Measurements from ENCODE around the gene ACTR2.

ACTR2 gene

DNA sequence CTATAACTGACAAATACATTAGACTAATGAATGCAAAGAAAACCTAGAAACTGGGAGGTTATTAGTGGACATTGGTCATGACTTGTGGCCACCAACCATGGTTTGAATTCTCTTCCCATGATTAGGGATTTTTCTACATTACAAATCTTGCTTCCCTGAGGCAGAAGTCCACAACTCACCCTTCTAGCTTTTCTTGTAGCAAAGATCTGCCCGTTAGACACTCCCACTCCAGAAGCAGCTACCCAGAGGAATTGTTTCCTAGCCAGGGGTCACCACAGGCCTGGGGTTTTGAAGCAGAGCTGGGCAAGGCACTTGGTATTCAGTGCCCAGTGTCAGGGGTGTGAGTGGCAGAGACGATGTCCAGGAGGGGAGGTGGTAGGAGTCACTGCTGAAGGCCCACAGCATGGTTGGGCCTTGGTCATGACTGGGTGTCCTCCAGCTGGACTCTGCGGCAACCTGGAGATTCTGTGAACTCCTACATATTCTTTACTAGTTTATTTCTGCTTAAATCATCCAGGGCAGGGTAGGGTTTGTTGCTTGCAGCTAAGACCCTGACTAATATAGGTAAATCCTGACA, 54.9 kb downstream of the ACTR2 start:
- no peak for DNase-seq

DNA sequence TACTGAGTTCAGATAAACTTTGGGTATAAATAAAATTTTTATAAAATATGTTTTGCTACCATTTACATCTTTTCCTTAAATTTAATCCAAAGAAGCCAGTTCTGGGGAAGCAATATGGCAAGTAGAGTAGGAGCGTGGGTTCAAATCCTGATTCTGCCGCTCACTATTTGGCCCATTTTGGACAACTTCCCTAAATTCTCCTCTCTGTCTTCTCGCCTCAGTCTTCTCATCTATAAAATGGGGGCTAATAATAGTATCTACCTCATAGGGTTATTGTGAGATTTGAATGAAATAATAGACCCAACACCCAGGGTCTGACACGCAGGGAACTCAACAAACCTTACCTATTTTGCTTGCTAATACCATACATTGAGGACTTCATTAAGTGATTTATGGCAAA, 59.7 kb downstream of the ACTR2 start:
- DNase-seq = no peak

DNA sequence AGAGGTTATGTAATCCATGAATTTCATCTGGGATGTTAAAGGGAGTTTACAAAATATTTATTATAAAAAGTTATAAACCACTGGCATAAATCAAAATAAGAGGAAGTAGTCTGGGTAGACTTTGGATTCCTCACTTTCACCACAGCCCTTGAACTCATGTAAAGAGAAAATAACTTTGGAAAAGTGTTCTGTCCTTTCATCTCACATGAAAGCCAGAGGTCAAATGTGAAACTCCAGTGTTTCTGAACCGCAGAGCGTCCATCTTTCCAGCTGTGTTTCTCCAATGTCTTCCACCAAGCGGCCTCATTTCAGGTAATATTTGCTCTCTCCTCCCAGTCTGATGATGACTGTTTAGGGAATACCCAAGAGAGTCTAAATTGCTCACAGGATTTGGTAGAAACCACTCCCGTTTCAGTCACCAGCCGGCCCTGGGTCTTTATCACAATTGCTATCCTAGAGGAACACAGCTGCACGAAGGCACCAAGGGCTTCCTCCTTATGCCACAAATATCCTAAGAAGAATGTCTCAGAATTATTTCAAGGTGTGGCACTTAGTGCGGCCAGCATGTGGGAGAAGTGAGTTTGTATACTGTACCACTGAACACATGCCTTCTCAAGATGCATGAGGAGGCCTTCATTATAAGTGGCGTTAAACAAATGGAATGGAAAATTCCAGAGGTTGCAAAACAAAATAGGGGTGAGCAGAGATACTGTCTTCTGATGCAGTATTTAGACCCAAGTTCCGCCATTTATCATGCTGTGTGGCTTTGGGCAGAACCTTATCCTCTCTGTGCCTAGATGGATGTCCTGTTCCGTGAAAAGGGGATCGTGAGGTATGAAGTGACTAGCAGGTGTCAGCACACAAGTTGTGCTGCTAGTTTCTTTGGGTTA, 63.8 kb downstream of the ACTR2 start:
- no peak for DNase-seq

DNA sequence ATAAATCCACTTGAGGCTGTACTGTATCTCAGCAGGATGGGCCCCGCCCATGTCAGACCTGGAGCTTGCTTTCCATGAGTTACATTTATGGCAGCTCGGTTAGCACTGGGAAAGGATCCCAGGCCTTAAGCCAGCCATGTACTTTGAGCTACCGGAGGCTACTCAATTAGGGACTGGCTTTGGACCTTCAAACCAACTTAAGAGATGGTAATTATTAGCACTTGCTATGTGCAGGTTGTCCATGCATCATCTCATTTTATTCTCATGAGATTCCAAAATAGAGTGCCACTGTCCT, 64.4 kb downstream of the ACTR2 start:
- DNase-seq = no peak

DNA sequence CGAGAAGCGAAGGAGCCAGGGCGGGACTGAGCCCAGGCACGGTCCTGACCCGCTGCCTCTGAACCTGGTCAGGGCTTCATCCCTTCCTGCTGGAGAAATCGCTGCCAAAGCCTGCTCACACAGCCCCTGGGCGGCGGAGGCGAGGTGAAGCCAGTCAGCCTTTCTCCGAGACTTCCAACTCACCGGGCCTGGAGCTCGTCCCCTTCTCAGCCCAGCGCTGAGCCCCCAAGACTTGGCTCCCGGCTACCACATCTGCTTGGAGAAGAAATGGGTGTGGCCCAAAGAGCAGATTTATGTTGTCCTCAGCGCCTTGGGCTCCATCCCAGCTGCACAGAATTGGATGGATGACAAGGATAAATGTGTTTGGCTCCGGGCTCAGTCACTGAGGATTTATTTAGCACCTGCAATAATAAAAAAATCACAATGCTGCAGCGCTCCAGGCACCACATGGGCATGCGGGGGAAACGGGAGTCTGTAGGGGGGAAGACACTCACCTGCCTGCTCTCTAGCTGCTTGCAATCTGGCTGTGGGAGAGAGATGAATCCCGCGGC, 64.9 kb downstream of the ACTR2 start:
- DNase-seq = no peak

DNA sequence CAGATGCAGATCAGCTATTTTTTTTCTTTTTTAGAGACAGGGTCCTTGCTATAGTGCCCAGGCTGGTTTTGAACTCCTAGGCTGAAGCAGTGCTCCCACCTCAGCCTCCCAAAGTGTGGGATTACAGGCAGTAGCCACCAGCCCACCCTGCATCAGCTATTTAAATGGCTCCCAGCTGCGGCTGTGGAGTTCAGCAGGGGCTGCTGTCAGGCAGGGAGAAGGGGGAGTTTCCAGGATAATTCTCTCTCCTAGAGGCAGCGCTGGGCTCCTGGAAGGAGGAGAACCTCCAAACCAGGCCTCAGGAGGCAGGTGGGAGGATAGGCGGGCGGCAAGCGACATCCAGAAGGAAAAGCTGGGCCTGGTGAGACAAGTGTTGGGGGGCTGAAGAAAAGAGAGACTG, 65.7 kb downstream of the ACTR2 start:
- DNase-seq = no peak

DNA sequence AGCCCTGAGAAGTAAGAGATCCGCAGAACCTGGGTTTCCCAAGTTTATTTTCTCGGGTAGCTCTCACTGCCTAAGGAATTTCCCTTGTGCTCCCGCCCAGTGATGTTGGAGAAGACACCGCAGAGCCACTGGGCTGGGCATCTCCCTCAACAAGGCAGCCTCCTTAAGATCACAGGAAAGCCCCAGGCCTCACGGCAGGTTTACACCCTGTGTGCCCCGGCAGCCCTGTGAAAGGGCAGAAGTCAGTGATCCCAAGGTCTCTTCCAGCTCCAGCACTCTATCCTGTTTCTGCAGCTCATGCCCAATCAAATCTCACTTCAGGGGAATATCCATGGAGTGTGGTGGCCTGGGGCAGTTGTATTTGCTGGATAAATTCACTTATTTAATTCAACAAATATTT, 66.5 kb downstream of the ACTR2 start:
- no peak for DNase-seq

DNA sequence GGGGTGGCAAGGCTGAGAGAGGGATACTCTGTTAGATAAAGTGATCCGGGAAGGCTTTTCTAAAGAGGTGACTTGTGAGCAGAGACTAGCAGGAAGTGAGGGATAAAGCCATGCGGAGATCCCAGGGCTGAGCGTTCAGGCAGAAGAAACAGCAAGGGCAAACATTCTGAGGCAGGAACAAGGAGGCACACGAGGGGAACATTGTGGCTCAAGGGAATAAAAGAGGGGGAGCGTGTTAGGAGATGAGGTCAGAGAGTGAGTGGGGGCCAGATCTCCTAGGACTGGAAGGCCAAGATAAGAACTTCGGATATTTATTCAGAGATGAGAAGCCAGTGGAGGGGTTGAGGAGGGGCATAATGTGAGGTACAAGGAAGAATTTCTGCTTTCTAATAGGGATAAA, 67.1 kb downstream of the ACTR2 start:
- no peak for DNase-seq

DNA sequence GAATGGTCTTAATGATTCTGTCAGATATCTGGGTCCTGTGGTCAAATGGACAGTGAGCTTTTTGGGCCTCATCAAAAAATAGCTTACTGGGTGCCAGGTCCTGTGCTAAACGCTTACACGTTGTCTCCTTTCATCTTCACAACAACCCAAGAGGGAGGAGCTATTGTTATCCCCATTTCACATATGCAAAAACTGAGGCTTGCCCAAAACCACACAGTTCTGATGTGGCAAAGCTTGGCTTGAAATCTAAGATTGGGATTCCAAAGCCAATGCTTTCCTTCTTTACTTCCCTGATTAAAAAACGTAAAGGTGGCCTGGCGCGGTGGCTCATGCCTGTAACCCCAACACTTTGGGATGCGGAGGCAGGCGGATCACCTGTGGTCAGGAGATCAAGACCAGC, 69.3 kb downstream of the ACTR2 start:
- no peak for DNase-seq

DNA sequence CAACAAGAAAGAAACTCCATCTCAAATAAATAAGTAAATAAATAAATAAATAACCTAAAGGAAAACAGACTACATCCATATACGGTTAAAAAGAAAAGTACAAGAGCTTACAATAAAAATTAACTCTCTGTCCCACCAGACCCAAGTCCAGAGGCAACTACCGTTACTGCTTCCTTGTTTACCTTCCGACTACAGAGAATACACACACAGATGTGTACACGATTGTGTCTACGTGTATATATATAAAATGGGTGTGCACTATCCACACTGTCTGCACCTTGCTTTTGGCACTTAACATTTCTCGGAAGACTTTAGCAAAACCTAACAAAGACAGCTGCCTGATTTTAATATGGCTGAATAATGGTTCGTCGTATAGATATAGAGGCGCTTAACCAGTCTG, 69.9 kb downstream of the ACTR2 start:
- DNase-seq = no peak

DNA sequence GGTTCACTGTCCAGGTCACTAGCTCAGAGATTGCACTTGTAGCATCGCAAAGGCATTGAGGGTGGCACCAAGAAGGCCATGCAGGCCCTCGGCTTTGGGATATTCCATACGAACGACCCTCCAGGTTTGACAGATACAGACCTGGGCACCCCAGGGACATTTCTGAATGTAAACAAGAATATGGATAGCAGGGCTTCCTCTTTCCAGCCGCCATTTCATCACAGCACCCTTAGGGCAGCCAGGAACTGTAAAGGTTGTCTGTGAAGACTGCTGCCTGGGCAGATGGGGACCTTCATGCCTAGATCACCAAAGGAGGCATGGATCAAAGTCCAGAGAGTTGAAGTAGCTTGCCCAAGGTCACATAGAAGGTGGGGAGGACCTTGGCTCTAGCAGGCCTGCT, 70.5 kb downstream of the ACTR2 start:
- DNase-seq = no peak

DNA sequence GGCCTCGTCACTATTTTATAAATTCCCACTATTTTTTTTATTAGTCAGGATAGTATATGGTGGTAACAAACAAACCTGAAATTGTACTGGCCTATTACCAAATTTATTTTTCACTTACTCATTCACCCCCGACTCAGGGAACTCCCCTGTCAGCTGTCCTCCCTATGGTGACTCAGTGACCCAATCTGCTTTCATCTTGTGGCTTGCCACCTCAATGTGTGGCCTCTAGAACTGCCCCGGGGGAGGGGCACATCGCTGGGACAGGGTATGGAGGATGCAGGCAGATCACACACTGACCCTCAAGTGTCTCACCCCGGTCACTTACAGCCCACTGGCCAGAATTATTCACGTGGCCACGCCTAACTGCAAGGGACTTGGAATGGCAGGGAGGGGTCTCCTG, 71.6 kb downstream of the ACTR2 start:
- DNase-seq = no peak

DNA sequence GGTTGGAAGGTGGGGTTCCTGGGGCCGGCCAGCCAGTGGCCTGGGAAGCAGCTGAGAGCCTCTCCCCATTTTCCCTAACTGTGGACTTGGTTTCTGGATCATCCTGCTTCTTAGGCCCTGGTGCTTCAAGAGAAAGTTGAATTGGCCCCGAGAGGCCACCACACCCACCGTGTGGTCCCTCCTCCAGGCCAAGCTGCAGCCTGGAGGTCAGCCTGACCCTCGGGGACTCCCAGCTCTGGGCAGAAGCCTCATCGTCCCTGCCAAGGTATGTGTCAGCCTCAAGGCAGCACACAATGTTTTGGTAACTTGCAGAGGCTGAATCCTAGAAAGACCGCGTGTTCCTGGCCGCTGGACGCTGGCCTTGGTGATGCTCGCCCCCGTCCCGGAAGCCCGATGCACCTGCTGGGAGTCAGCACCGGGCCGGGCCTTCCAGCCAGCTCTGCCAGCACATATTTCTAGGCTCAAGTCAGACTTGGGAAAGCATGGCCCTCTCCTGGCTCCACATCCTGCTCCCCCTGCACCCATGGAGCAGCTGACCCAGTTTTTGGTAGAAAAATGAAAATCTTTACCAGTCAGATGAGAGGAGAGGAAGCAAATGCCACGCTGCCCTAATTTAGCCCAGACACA, 72.6 kb downstream of the ACTR2 start:
- no peak for DNase-seq

DNA sequence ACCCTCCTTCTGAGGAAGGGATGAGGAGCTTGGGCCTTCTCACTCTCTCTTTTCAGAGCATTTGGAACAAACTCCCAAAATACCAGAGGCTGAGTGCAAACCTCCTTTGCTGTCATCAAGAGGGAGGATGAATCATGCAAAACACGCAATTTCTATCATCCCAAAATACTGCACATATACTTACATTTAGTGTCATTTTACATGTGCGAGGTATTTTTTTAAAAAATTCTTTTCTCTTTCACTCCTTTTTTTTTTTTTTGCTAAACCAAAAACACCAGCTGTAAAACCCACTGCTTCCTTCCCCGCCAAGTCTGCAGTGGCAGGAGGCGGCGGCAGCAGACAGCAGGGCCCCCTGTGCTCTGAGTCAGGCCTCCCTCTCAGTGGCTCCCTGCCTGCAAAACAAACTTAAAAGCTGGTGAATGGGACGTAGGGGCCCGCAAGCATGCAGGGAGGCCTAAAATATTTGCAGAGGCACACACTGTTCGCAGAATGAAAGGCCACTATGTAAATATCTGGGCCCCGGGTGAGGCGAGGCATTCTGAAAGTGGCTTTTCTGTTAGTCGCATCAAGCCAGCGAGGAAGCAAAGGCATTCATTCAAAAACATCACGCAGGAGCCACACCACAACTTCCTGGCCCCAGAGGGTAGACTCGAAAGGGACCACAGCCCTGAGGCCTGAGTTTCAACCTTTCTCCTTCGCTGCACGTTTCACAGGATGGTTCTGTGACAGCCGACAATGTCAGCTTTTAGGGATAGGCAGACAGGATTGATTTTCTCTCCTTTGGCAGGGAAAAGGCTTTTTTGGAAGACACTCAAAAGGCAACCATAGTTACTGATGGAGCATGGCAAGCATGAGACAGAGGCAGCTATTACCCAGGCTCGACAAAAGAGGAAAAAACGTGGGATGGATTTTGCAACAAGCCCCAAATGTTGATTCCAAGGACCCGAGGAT, 73.4 kb downstream of the ACTR2 start:
- DNase-seq = no peak

DNA sequence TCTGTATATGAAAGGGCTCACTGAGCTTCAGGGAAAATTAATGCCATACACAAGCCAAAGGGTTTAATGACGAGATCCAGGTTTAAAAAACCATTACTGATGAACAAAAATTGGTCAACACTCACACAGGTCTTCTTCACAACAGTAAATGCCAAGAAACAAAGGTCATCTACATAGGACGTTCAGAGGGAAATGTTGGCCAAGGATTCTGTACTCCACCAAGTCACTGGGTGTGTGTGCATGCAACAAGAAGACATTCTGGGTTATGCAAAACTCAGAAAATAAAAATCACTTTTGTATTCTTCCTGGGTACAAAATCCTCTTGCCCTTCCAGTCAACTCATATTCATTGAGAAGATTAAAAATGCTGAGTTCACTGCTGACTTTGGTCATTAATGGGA, 78.3 kb downstream of the ACTR2 start:
- no peak for DNase-seq

DNA sequence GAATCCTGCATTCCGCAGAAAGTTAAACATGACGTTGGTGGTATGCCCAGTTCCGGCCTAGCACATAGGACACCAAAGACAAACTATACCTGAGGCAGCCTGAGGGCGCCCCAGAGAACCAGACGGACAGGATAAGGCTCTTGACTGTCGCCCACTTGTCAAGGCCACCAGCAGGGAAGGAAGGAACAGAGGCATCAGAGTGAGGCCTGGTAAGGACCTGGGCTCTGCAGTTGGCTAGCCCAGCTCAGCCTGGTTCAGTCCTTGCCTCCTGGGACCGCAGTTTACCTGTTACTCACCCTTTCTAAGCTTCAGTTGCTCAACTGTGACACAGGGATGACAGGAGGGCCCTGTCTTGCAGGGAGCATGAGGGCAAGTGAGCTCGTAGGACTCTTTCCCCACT, 82.1 kb downstream of the ACTR2 start:
- DNase-seq = no peak

DNA sequence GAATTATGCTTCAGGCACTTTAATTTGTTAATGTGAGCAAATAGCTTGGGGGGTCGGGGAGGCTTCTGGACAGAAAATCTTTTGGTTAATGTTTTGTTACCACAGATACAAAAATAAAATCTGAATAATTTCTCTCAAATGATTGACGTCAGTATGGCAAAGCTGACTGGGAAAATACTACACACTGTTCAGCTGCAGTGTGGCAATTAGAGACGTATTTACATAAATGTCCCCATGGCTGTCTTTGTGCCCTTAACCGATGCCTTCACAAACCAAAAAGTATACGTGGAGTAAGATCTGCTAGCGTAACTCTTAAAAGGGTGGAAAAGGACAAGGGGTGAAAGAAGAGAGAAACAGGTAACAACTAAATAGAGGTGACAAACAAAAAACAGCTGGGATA, 83.4 kb downstream of the ACTR2 start:
- no peak for DNase-seq

DNA sequence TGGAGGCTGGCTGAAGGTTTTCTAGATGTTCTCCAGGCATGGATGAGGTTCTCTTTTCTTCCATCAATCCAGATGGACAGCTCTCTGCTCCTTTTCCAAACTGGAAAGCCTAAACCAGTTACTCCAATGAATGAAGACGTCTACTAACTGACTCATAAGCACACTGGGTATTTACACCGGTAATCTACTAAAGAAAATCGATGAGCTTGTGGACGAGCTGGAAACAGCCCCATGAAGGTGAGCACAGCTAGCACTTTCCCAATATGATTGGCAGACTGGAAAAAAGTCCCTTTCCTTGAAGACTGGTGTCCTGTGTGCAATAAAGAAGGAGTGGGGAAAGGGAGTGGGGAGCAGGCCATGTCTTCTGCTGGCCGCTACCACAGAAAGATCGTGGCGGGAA, 84.0 kb downstream of the ACTR2 start:
- DNase-seq = no peak

DNA sequence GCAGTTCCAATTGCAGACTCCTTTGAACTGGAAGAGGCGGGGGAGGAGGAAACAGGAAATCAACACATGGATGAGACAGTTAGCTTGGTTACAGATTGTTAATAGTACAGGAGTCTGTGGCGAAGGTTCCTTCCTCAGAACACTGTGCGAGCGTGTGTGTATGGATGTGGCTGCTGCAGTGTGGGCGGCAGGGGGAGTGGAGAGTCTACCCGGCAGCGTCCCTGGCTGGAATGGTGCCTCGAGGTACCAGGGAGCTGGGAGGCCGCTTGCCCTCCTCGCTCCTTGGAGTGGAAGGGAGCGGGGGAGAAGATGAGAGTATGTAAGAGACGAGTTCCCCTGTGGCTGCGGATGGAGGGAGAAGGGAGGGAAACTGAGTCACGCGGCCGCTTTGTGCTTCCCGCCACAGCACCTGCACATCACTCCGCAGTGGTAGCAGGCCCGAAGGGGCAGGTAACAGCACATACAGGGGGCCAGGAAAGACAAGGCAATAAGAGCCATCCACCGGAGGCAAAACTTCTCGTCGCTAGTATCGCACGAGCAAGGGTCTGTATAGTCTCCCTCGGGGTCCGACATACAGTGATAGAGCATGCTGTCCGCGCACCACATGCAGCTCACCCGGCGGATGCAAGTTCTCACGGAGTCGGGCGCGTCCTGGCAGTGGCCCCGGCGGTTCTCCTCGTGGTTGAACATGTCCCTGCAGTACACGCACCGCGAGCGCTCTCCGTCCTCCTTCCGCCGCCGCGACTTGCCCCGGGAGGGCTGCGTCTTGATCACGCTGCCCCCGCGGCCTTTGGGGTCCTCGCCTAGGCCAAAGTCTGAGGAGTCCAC, 85.7 kb downstream of the ACTR2 start:
- no peak for DNase-seq

DNA sequence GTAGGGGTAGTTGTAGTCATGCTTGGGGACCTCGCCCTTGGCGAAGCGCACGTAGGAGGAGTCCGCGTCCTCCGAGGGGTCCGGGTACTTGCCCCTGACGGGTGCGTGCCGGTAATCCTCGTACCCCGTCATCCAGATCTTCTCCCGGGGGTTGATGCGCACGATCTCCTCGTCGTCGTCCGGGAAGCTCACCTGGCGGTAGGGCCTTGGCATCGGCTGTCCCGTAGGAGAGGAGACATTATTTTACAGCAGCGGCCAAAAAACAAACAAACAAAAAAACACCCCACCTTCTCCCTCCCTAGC, 86.3 kb downstream of the ACTR2 start:
- DNase-seq = no peak

DNA sequence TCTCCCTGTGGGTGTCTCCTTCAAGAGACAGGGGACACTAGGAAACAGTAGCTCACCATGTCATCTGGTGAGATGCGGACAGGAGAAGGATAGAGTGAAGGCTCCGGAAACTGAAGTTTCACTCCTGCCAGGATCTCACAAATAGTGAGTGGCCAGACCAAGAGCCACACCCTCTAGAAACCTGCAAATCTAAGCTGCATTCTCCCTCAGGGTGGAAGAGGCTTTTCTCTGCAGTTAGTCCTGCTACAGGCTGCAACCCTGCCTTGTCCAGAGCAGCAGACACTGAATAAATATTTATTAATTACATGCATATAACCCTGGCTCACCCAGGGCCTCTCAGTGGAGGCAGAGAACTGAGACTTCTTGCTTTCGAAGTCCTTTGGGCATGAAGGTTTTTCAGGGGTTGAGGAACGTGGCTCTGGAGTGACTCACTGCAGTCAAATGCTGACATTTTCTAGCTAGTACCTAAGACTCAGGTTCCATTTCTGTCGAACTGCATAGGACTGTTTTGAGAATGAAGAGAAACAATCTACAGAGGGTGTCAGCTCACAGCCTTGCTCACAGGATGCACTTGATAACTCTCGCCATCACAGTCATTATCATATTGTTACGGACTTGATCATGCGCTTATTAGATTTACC, 87.3 kb downstream of the ACTR2 start:
- no peak for DNase-seq

DNA sequence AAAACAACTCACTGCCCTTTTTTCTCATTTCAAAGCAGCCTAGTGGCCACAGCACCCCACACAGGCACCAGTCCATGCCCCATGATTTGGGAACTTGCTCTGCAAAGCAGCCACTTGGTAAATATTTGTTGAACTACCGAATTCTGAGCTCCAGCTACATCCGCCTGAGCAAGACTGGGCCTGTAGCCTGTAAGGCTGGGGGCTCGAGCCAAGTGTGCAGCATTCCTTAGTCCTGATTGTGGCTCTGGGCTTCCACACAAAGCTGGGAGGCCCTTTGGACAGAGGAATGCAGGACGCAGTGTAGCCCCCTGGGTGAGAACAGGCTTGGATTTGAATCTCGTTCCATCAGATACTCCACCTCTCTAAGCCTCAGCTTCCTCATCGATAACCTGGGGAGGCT, 88.4 kb downstream of the ACTR2 start:
- DNase-seq = no peak
